Measurements from ENCODE around the gene ARPC1A. TPM values are rescaled to one million over a fixed set of nuclear protein-coding genes. Genes with fewer than 3 reads are reported as not detected.
A peak's percentile ranks its signal among the peaks of the same experiment; 100 is the strongest.

The ARPC1A gene
- total and polyA plus RNA-seq, 7 donors, result 94.6 to 396 (median 131) TPM

- WGBS, 2 donors, result 92 to 93% methylated on average over 22 of the region's 22 CpGs
- Histone ChIP-seq H3K9me3 (no peaks in the 10 kb centered on the region), H3K36me3 (peaks cover 36 to 98% (median 59%) of the 10 kb centered on the region in 4 donors), H3K4me1 (no peaks in the 10 kb centered on the region), H3K27me3 (no peaks in the 10 kb centered on the region), H3K27ac (peak overlapping the region in 3 of 4 donors; percentile 31 to 57 (median 46)), H3K4me3 (no peak overlapping the region)
- TF ChIP-seq POLR2AphosphoS5 (IDR thresholded peaks at IDR 0.05), result no peak
- TF ChIP-seq EP300 (IDR thresholded peaks at IDR 0.05), result no peak
- no peak for TF ChIP-seq POLR2A (IDR thresholded peaks at IDR 0.05)
- no peak for TF ChIP-seq CTCF (IDR thresholded peaks at IDR 0.05)
- DNase-seq, result peak; percentile 64
- intact Hi-C loops (cut with DNase I), result no loop called here
Observed at GRCh38 chr7:99359465-99360154, 33.9 kb downstream of the ARPC1A start.

- Histone ChIP-seq H3K9me3 (no peaks in the 10 kb centered on the region), H3K4me1 (no peaks in the 10 kb centered on the region), H3K27ac (no peak overlapping the region), H3K4me3 (no peak overlapping the region), H3K36me3 (peaks cover 22 to 97% (median 59%) of the 10 kb centered on the region in 4 donors), H3K27me3 (no peaks in the 10 kb centered on the region)
- intact Hi-C loops (cut with DNase I), result no loop called here
- WGBS, 2 donors, result 85 to 89% methylated on average over 3 of the region's 3 CpGs
- TF ChIP-seq POLR2A (IDR thresholded peaks at IDR 0.05), result no peak
- no peak for TF ChIP-seq POLR2AphosphoS5 (IDR thresholded peaks at IDR 0.05)
- no peak for TF ChIP-seq EP300 (IDR thresholded peaks at IDR 0.05)
- no peak for TF ChIP-seq CTCF (IDR thresholded peaks at IDR 0.05)
- DNase-seq, result no peak
Observed at GRCh38 chr7:99362801-99363200, 37.1 kb downstream of the ARPC1A start.

DNA sequence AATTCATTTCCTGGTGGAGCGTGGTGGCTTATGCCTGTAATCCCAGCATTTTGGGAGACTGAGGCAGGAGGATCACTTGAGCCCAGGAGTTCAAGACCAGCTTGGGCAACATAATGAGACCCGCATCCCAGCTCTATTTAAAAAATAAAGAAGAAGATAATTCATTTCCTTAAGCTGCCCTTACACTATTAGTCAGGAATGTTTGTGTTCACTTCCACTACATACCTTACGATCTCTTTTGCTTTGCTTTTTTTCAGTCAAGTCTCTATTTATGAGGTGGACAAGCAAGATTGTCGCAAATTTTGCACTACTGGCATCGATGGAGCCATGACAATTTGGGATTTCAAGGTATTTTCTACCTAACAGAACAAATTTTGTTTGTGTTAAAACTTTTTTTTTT is 37.6 kb downstream of the ARPC1A start:
- Histone ChIP-seq H3K27ac (no peak overlapping the region), H3K36me3 (peaks cover 18 to 92% (median 55%) of the 10 kb centered on the region in 4 donors)
- WGBS, 2 donors, result 95 to 96% methylated on average over 5 of the region's 5 CpGs

DNA sequence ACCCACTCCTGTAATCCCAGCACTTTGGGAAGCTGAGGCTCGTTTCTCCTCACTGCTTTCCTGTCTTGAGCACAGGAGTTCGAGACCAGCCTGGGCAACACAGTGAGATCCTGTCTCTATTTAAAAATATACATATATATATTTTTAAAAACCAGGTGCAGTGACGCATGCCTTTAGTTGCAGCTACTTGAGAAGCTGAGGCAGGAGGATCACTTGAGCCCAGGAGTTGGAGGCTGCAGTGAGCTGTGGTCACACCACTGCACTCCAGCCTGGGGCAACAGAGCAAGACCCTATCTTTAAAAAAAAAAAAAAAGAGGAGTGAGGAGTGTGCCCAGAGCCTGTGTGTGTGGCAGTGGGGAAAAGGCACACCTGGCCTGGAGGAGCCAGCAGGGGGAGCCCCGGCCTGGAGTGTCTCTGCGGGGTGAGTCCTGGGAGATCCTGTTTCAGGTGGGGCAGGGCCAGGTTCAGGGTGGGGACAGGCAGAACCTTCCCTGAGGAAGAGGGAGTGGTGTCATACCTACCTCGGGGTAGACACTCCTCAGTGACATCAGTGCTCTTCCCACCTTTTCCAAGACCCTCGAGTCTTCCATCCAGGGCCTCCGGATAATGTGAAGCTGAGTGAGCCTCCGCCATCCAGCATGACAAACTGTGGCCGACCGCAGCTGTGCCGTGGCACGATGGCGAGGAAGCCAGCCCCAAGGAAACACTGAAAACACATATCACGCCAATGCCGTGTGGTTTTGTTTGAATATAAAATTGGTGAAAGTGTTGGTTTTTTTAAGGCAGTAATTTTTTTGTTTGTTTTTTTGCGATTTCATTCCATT is 39.8 kb downstream of the ARPC1A start:
- 75 to 79% methylated on average over 17 of the region's 17 CpGs for WGBS, 2 donors
- intact Hi-C loops (cut with DNase I), result no loop called here
- no peak overlapping the region for H3K4me3 ChIP-seq
- peaks cover 9 to 70% (median 36%) of the 10 kb centered on the region in 4 donors for H3K36me3 ChIP-seq
- H3K27me3 ChIP-seq, result no peaks in the 10 kb centered on the region
- H3K9me3 ChIP-seq, result no peaks in the 10 kb centered on the region
- TF ChIP-seq CTCF (IDR thresholded peaks at IDR 0.05) (peak in 3 of 4 experiments; percentile 24 to 47 (median 44)), EP300 (IDR thresholded peaks at IDR 0.05) (no peak), POLR2AphosphoS5 (IDR thresholded peaks at IDR 0.05) (no peak), POLR2A (IDR thresholded peaks at IDR 0.05) (no peak)
- no peak for DNase-seq
- no peak overlapping the region for H3K27ac ChIP-seq
- peaks cover 0 to 6% (median 0%) of the 10 kb centered on the region in 4 donors for H3K4me1 ChIP-seq

More for the DNA sequence above, 37.6 kb downstream of the ARPC1A start:
- Histone ChIP-seq H3K9me3 (no peaks in the 10 kb centered on the region), H3K4me3 (no peak overlapping the region), H3K4me1 (no peaks in the 10 kb centered on the region), H3K27me3 (no peaks in the 10 kb centered on the region)
- no peak for DNase-seq
- no peak for TF ChIP-seq CTCF (IDR thresholded peaks at IDR 0.05)
- TF ChIP-seq POLR2A (IDR thresholded peaks at IDR 0.05), result no peak
- TF ChIP-seq POLR2AphosphoS5 (IDR thresholded peaks at IDR 0.05), result no peak
- intact Hi-C loops (cut with DNase I), result no loop called here
